SW480 (cell line): ENCODE measurements around the gene SLCO2A1.

Experiments
- DNase-seq: peaks from one replicate; pipeline ENCODE4 v3.0.0-alpha.2; 2016; ENCODE audit warnings: low spot score

Gene SLCO2A1

DNA sequence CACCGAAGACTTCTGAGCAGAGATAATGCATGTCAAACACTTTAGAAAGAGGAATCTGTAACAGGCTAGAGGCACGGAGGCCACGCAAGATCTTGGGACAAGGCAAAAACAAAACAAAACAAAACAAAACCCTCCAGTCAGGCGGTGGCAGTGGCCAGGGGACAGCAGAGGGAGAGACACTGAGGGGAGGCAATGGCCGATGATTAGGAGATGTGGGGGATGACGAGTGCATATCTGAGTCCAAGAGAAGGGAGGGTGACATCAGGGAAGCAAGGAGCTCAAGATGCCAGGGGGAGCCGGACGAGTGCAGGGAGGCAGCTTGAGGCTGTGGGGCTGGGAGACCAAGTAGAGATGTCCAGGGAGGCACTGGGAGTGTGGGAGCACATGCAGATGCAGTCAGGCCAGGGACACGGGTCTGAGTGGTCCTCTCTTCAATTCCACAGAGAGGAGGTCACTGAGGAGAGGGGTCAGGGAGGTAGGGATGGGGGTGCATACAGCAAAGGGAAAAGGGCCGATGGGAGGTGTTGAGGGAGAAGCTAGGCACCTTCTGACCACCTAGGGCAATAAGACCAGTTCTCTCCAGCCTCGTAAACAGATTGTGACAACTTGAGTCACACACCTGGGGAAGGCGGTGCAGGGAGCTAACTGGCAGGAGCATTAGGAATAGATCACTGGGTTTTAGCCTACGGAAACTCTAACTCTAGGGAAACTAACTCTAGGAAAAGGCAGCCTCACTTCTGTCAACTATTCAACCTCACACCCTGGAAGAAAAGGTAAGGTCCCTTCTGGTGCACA lies 29.6 kb downstream of the SLCO2A1 start:
- no peak for DNase-seq

DNA sequence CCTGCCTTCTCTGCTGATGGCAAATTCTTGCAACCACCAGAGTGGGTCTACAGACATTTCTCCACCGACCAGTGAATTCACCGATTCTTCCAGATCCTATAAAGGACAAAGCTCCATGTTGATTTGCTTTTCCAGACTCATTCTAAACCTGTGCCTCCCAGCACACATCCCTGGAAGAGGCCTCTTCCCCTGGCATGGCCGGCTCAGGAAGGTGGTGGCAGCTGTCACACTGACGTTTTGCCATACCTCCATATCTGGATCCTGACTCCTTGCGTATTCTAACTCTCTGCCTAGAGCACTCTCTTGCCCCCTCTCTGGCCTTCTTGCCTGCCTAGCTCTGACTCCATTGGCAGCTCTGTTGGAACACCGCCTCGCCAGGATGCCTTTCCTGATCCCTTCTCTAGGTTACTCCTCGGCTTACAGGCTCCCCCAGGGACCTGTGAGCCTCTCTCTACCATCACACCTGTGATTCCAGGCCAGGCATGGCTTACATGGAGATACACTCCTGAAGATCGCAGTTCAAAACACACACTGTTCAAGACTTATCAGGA lies 31.0 kb downstream of the SLCO2A1 start:
- no peak for DNase-seq

DNA sequence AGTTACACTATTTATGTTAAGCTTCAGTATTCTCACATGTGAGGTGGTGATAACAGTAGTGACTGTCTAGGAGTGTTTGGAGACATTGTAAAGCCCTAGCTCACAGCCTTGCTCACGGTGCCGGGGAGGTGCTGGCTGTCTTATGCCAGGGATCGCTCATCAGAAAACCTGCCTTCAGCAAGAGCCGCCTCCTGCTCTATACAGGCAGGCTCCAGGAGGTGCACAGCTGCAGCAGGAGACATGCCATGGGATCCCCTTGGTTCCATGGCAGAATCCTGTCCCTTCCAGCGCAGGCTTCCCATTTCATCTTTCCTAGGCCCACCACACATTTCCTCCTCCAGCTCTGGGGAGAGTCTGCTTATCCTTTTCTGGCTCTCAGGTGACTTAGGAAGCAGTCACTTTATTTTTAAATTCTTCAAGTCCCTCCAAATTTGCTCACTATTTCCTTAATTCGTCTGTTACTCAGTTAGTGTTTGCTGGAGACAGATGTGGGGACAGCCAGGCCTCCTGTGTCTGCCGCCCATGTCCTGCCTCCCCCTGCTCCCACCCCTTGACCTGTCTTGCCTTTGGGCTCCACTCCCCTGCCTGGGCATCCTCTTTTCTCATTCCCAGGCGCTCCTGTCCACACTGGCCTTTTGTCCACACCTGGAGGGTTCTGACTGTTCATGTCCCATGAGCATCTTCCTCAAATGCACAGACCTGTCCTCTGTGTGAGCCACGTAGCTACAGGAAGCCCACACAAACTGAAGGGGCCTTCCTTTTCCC lies 31.7 kb downstream of the SLCO2A1 start:
- no peak for DNase-seq

DNA sequence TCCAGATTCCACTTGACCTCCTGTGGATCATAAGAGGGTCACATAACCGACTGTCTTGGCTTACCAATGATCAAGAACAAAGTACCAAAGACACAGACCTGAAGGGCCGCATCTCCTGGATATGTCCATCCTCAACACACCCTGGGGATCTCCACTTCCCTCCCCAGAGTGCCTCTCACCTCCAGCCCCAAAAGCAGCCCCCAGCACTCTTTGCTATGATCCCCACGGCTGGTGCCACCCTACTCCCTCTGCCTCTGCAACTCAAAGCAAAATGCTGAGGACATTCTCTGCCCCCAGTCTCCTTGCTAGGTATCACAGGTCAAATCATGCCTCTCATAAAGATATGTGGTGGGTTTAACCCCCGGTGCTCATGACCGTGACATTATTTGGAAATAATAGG lies 32.7 kb downstream of the SLCO2A1 start:
- DNase-seq, result no peak

DNA sequence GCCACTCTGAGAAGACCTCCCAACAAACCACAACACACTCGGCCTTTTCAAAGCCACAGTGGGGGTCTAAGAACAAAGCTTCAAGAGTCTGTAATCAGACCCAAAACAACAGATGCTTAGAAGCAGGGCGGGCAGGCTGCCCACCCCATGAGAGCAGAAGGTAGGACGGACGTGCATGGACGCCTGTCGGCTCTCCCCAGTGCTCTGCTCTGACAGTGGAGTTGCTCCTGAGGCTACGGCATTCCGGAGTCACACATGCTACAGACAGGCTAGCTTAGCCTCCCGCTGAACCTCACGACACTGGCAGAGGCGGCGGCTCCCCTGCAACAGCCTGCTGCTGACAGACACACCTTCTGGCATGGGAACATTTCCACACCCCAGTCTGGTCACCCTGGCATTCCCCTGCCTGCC lies 33.5 kb downstream of the SLCO2A1 start:
- no peak for DNase-seq

DNA sequence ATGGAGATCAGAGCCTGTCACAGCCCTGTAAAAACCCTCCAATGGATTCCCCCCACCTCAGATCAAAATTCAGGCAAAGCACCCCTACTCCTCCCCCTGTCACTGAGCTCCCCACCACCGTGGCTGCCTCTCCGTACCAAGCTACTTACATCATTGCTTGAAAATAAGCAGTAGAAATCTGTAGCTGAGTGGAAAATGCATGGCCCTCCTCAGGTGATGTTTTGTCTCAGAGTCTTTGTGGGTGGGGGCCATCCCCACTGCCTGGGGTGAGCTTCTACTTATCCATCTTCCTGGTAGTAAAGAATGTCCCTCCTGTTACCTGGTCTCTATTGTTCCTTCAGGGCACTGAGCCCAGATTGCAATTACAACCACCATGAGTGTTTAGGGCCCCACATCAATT lies 34.5 kb downstream of the SLCO2A1 start:
- no peak for DNase-seq

DNA sequence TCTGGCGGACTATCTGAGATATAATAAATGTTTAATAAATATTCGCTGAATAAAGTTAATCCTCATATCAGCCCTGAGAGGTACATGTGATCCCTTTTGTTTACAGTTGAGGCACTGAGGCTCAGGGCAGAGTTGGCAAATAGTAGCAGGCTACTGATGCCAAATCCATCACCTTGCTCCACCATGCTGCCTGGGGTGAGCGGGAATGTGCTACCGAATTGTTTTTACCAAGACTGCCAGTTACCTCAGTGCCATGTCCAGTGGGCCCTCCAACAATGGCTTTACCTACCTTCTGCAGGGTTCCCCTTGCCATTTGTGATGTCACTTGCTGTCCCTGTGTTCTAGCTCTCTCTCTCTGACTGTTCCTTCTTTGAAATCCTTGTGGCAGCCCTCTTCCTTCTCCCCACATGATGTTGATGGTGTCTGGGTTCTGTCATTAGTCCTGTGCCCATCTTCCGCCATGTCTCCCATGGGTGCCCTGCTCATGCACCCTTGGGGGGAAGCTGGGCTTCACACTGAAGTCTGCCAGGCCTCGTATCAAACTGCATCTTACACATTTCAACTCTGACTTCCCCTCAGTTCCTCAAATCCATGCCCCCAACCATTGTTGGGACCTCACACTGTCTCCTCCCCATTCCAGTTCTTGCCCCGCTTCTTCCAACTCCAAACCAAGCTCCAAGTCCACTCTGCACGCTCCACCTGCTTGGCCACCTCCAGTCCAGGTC lies 35.4 kb downstream of the SLCO2A1 start:
- no peak for DNase-seq

DNA sequence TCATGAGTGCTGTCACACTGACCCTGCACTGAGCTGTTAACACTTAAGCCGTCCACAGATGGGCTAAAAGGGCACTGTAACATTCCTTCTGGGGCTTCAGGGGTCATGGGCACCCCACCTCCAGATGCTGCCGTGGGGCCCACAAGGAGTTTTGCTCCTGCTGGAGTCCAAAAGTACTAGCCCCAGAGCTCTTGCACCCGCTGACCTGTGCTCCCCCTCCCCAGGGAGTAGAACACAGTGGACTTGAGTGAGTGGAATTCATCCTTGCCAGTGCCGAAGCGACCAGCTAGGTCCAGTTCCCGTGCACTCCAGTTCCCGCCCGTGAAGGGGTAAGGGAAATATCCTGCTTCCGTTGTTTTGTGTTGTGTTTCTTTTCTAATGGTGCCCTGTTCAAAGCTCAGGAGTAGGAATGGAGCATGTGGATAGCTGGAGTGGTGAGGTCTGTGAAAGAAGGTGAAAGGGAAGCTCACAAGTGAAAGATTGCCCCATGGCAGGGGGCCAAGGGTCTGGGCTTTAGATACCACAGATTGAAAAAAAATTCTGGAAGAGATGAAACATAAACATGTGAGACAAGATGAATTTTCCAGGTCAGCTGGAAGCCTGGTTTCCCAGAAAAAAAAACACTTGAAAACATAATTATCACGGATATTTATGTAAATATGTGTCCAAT lies 36.6 kb downstream of the SLCO2A1 start:
- DNase-seq, result no peak

DNA sequence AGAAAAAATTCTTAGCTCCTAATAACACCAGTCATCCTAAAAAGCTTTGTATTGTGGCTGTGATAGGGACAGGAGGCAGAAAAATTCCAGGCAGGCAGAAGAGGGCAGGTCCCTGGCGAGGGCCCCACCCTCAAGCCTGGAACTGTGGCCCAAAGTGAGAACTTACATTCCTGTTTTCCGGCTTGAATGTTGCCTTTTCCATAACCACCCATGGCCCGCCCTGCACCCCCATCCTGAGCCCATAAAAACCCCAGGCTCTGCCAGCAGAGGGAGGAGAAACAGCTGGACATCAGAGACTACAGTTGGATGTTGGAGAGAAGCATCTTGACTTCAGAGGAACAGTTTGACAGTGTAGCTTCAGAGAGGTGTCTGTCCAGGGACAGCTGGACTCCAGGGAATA lies 37.3 kb downstream of the SLCO2A1 start:
- DNase-seq, result no peak

DNA sequence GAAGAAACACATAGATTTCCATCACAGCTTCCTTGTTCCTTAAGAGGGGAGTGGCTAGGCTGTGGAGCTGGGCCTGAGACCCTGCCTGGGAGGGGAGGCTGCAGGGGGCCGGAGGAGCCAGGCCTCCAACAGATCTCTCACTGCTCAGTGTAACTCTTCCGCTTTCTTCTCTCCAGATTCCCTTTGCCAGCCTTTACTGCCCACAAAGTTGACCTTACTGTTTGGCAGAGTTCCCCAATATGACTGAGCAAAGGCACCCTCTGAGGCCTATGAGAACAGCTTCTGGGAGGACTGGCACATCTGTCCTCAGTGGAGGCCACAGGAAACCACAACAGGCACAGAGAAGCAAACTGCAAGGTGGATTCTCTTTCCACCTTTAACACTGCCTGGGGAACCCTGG lies 38.1 kb downstream of the SLCO2A1 start:
- DNase-seq, result no peak

DNA sequence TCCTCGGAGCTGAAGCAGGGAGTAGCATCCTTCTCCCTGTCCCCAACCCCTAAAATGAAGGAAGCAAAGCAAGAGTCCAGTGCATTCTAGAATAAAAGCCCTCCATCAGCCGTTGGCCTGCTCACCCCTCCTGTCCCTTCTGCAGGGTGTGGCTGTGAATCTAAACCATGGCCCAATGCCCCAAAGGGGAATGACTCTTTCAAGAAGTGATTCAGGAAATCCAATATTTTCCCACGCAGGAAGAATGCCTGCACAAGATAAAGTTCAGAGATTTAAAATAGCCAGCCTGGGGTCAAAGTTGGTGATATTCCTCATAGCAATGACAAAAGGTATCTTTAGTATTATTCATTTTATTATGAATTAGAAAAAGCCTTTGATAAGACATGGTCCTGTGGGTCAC lies 38.5 kb downstream of the SLCO2A1 start:
- DNase-seq, result no peak

DNA sequence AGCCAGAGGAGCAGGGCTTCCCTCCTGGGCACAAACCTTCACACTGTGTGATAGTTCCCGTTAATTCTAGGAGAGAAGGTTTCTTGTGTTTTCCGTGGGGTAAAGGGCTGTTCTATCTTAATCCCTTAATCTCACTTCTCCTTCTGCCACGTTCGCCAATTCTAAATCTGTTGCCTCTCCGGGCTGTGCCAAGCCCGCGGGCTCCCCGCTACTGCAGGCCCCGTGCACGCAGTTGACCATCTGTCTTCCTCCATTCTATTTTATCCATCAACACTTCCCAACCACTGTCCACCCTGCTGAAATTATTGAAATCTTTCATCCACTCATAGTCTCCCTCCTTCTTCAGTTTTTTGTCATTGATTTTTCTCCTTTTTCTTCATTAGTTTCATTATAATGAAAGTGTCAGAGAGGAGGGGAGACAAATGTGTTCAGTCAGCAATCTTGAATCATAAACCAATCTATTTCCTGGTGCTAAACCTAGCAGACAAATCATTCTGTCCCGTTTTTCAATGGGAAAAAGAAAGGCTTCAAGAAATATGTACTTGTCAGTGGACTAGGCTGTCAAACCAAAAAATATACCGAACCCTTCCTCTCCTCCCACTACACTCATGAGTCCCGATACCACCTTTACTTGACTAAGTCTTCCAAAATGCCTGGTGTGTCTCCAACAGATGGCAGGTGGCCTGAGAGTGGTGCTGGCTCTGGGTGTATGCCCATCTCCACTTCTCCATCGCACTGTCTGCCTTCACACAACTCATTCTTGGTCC lies 39.6 kb downstream of the SLCO2A1 start:
- no peak for DNase-seq

DNA sequence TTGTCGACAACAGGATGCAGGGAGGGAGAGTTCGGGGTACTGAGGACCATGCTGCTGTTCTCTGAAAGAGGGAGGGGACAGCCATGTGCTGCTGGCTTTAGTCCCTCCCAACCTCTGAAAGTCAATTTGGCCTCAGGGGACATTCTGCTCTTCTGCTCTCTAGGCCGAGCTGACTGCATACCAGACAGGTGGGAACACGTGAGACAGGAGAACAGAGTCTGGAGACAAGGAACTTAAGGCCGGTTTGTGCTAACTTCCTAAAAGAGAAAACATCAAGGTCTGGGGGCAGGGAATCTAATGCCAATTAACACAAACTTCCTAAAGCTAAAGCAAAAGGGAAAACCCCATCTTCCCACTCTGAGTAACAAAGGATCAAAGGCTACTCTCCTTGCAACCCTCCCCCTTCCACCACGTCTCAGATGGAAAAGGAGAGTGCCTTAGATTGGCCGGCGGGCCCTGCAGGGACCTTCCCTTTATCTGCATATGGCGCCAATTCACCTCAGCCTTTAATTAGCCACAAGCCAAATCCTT lies 41.0 kb downstream of the SLCO2A1 start:
- DNase-seq, result no peak

DNA sequence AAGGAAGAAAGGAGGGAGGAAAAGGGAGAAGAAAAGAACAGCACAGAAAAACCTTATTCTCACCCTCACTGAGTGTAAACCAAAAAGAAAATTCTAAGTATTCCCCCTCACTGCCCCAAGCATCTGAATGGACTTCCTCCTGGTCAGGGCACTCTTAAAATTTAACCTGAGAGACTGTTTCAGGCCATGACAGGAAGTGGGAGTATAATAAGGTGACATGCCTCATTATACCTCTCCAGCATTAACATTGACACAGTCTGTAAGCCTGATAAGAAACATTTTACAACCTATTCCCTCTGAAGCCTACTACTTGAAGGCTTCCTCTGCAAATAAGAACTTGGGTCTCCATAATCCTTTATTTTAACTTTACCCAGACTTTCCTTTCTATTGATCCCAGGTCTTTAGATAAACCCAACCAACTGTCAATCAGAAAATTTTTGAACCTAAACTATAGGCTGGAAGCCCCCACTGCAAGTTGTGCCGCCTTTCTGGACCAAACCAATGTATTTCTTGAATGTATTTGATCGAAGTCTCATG lies 41.7 kb downstream of the SLCO2A1 start:
- DNase-seq, result no peak

DNA sequence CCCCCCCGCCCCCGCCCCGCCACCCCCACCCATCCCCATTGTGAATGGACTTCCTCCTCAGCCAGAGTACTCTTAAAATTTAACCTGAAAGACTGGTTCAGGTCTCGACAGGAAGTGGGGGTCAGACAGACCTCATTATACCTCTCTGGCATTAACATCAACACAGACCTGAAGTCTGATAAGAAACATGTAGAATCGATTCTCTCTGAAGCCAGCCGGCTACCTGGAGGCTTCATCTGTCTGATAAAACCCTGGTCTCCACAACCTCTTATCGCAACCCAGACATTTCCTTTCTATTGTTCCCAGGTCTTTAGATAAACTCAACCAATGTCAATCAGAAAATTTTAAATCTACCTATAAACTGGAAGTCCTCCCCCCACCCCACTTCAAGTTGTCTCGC lies 42.6 kb downstream of the SLCO2A1 start:
- DNase-seq, result no peak

DNA sequence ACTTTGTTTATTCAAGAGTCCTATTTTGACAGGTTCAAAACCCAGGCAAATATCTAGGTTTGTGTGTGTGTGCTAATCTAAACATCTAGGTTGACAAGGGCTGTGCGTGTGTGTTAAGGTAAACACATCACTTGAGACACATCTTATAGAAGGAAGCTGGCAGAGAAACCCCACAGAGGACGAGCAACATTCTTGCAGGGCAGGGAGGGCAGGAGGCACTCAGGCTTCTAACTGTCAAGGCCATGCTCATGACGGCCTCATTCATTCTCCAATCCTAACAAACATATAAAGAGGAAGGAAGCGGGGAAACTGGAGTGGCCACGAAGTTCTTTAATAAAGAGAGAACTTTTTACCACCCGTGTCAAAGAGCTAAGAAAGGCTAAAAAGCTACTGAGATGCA lies 43.4 kb downstream of the SLCO2A1 start:
- DNase-seq, result no peak

DNA sequence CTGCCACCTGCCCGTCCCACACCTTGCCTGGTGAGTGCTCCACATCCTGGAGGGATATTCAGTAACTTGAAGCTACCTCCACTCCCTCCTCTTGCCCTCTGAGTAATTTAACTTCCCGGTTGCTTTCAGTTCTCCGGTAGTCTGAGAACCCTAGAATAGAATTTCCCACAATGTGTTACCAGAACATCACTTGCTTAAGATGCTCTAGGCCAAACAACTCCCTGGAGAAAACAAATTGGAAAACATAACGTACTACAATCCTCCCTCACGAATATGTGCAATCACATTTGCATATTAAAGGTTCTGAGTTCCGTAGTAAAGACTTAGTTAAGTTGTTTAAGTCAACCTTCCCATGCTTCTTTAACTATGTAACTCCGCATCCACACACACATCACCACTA lies 44.8 kb downstream of the SLCO2A1 start:
- no peak for DNase-seq

DNA sequence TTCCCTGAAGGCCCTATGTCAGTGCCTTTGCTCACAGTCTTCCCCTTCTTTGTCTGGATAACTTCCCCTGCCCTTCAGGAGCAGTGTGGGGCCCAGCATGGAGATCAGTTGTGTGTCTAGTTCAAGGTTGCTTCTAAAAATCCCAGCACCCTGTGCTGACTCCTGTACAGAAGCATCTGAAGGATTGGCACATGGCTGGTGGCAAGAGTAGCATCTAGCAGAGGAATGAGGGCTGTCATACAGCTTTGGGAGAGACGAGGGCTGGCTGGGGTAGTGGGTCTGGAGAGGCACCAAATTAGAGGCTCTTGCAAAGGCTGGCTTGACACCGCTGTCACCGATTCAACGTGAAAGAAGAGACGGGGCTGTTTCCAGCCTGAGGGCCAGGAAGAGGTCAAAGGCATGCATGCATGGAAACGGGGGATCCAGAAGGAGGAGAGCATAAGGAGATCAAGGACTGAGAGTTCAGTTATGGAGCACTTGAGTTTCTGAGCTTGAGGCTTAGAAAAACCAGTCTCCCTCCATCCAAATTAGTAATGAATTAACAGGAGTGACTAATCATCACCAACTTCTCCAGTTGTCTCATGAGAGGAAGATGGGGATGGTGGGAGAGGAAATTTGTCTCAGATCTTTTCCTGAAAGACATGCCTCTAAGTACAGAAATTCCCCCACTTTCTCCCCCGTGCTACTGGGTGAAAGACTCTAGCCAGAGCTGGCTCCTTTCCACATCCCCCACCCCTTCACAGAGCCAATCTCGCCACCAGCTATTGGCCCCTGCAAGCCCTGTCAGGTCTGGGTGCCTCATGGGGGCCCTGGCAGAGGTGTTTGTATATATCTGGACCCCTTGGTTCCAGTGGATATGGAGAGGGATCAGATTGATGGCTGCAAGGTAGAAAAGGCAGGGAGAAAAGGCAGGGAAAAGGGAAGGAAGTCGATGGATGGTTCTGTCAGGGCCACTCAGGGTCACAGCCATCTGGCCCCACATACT lies 45.9 kb downstream of the SLCO2A1 start:
- no peak for DNase-seq

DNA sequence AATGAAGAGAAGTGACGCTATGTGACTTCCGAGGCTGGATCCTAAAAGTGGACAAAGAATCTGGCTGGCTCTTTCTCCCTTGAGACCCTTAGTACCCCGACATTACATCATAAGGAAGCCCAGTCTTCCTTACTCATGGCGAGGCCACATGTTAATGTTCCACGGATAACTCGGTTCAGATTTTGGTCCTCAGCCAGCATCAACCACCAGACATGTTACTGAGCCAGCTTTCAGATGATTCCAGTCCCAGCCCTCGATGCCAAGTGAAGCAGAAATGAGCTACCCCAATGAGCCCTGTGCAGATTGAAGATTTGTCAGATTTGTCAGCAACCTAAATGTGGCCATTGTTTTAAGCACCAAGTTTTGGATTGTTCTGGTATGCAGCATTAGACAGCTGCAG lies 46.6 kb downstream of the SLCO2A1 start:
- no peak for DNase-seq

DNA sequence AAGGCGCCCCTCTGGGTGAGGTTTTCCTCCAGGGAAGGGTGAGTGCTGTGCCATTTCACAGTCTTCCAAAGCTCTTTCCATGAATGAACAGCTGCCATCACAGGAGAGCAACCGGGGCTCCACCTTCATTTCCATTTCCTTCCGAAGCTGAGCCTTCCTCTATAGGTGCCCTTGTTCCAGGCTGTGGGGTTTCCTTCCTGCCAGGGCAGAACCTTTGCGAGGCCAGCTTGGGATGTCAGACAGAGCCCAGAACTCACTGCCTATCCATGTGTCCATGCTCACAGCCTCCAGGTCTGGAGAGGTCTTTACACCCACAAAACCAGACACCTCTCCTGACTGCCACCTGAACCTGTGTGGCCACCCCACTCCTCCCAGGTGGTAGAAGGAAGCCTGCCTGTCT lies 49.2 kb downstream of the SLCO2A1 start:
- DNase-seq, result no peak
